Lower leg skin (tissue), 3 donors: ENCODE measurements around the gene SPTB.

Experiments used
- CTCF ChIP-seq, 3 donors: fragments of 450-650 bp; IDR thresholded peaks; one replicate each; pipeline ENCODE4 v1.5.1; 2016; ENCODE audit warnings: antibody characterized with exemption in 3 of 3, mild to moderate bottlenecking in 3 of 3, moderate library complexity in 2 of 3
- POLR2A ChIP-seq, 2 donors: fragments of 450-650 bp; IDR thresholded peaks; one replicate each; pipeline ENCODE4 v1.6.1; 2016 to 2017; ENCODE audit warnings: antibody characterized with exemption in 2 of 2, mild to moderate bottlenecking in 1 of 2, moderate library complexity in 1 of 2

GRCh38 chr14:64857979-64858744 is 21.5 kb downstream of the SPTB start:
- no peak for TF ChIP-seq CTCF (IDR thresholded peaks at IDR 0.05)
- no peak for TF ChIP-seq POLR2A (IDR thresholded peaks at IDR 0.05)
